Esophagus squamous epithelium (tissue), 5 donors: ENCODE results near the gene AK8. TPM values are rescaled to one million over a fixed set of nuclear protein-coding genes. Genes with fewer than 3 reads are reported as not detected.

Experiments
- DNase-seq: peaks from one replicate; lab custom pipeline; 2025; lab: John Stamatoyannopoulos, UW
- H3K27ac ChIP-seq, 4 donors: fragments of 200-600 bp; sonication (generic); one replicate each; pipeline ENCODE4 v1.5.1; 2016 to 2019; ENCODE audit warnings: mild to moderate bottlenecking in 1 of 4
- H3K27me3 ChIP-seq, 4 donors: fragments of 200-600 bp; sonication (generic); 1 replicate in 3 of 4; 2 replicates in 1 of 4; pipeline versions ENCODE4 v1.5.1 to v1.6.0; 2017 to 2021; ENCODE audit warnings: antibody characterized with exemption in 1 of 4
- H3K36me3 ChIP-seq, 3 donors: fragments of 200-600 bp; sonication (generic); one replicate each; pipeline ENCODE4 v1.5.1; 2016 to 2019
- H3K4me1 ChIP-seq, 3 donors: fragments of 200-600 bp; sonication (generic); one replicate each; pipeline ENCODE4 v1.5.1; 2017 to 2019
- H3K4me3 ChIP-seq, 4 donors: fragments of 200-600 bp; sonication (generic); 1 replicate in 3 of 4; 2 replicates in 1 of 4; pipeline ENCODE4 v1.5.1; 2016 to 2019; ENCODE audit warnings: mild to moderate bottlenecking in 2 of 4, moderate library complexity in 1 of 4
- H3K9me3 ChIP-seq, 3 donors: fragments of 200-600 bp; sonication (generic); one replicate each; pipeline ENCODE4 v1.5.1; 2016 to 2019
- CTCF ChIP-seq, 6 experiments: fragments of 450-650 bp in 4 of 6; fragments of 200-600 bp in 2 of 6; sonication (generic) in 2 of 6; IDR thresholded peaks; one replicate each; pipeline ENCODE4 v1.5.1; 2016 to 2019; ENCODE audit warnings: antibody characterized with exemption in 6 of 6, mild to moderate bottlenecking in 4 of 6, moderate library complexity in 4 of 6
- POLR2A ChIP-seq, 4 donors: fragments of 450-650 bp; IDR thresholded peaks; one replicate each; pipeline ENCODE4 v1.6.1; 2017; ENCODE audit warnings: antibody characterized with exemption in 4 of 4, mild to moderate bottlenecking in 4 of 4, moderate library complexity in 3 of 4
- WGBS, 2 donors: methylation state at CpG; one replicate each; pipeline ENCODE4 v1.1.5; 2018; 5-methylcytosine and 5-hydroxymethylcytosine counted together
- intact Hi-C: fragments of 100-400 bp; cut with DNase I; formaldehyde crosslinking; loops from one replicate; pipeline ENCODE4 v1.15.0; 2022
- total RNA-seq, 4 donors: library from RNA; depleted of rRNA; stranded (reverse); fragments of >200 nt; gene quantifications; one replicate each; pipeline ENCODE4 v1.1.0, GENCODE V29; 2016
- donor health status: DM: yes; HTN: yes; CAD: no.

Gene AK8
- total RNA-seq, 4 donors from 2014 or later, result 0.38 to 1.1 (median 0.48) TPM; not detected in 1

GRCh38 chr9:132905726-132906125 is 27.6 kb upstream of the AK8 start:
- TF ChIP-seq POLR2A (IDR thresholded peaks at IDR 0.05) (no peak), CTCF (IDR thresholded peaks at IDR 0.05) (no peak)

DNA sequence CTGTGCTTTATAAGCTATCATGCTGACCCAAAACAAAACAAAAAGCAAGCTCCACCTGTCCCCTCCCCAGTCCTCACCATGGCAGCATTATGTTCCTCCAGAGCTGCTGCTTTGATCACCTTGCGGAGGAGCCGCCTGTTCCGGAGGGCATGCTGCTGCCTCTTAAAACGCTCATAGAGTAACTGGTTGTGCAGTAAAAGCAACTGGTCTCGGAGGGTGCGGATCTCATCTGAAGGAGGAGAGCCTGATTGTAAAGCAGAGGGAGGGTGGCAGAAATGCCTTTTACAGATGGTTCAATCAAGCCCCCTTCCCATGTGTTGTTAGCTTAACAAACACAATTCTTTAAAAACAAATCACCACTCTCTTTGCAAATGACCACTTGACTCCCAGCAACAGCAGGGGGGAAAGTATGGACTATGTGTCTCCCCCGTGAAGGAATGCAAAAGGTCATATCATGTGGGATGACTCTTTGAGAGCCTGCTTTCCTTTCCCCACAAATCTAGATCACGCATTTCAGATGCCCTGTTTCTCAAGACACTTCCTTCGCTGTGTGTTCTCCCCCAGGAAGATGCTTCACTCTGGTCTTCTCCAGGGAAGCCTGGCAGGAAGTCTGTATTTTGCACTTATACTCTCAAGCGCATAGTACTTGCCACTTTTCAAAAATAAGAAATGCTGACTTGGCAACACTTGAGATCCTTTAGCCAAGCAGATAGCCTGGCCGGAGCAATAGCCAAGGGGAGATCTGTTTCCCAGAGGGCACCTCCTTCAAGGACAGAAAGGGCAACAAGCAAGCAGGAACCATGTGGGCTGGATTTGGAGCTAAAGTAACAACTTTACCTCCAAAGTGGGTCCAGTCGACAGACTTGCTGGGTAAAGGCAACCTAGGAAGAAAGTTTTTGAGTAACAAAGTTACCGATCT is 25.7 kb upstream of the AK8 start:
- H3K36me3 ChIP-seq, result peaks cover 4 to 95% (median 32%) of the 10 kb centered on the region in 3 donors
- no peak overlapping the region for H3K4me3 ChIP-seq
- H3K27ac ChIP-seq, result no peak overlapping the region
- WGBS, 2 donors, result 87 to 92% methylated on average over 11 to 13 of the region's 13 CpGs
- no peaks in the 10 kb centered on the region for H3K4me1 ChIP-seq
- no peak for DNase-seq
- no peaks in the 10 kb centered on the region for H3K27me3 ChIP-seq
- intact Hi-C loops, result loop anchor here (10.0 kb wide), 1 partner anchor 71 kb away; the partner anchor contains the start of gene GFI1B
- TF ChIP-seq CTCF (IDR thresholded peaks at IDR 0.05) (no peak), POLR2A (IDR thresholded peaks at IDR 0.05) (no peak)
- H3K9me3 ChIP-seq, result no peaks in the 10 kb centered on the region

More at GRCh38 chr9:132905726-132906125, 27.6 kb upstream of the AK8 start:
- DNase-seq, result no peak
- Histone ChIP-seq H3K27ac (no peak overlapping the region), H3K27me3 (no peaks in the 10 kb centered on the region), H3K36me3 (peaks cover 5 to 95% (median 33%) of the 10 kb centered on the region in 3 donors), H3K4me1 (no peaks in the 10 kb centered on the region), H3K4me3 (no peak overlapping the region), H3K9me3 (no peaks in the 10 kb centered on the region)
- WGBS, 2 donors, result 67 to 79% methylated on average over 5 to 12 of the region's 12 CpGs
- intact Hi-C loops, result loop anchor here (10.0 kb wide), 1 partner anchor 69 kb away; the partner anchor contains the start of gene GFI1B

GRCh38 chr9:132901858-132902831 is 24.1 kb upstream of the AK8 start:
- no peak overlapping the region for H3K4me3 ChIP-seq
- H3K9me3 ChIP-seq, result no peaks in the 10 kb centered on the region
- no peaks in the 10 kb centered on the region for H3K27me3 ChIP-seq
- H3K36me3 ChIP-seq, result peaks cover 4 to 95% (median 39%) of the 10 kb centered on the region in 3 donors
- WGBS, 2 donors, result 41 to 44% methylated on average over 10 to 11 of the region's 11 CpGs
- intact Hi-C loops, result loop anchor here (10.0 kb wide), 1 partner anchor 73 kb away; the partner anchor contains the start of gene GFI1B
- no peak for DNase-seq
- peaks cover 0 to 1% (median 0%) of the 10 kb centered on the region in 3 donors for H3K4me1 ChIP-seq
- TF ChIP-seq POLR2A (IDR thresholded peaks at IDR 0.05), result no peak
- TF ChIP-seq CTCF (IDR thresholded peaks at IDR 0.05), result peak; percentile 69 to 97 (median 90)
- peak overlapping the region in 1 of 4 donors; percentile 51 for H3K27ac ChIP-seq

- no peak for DNase-seq
- H3K4me3 ChIP-seq, result no peak overlapping the region
- no peaks in the 10 kb centered on the region for H3K9me3 ChIP-seq
- peaks cover 0 to 41% (median 8%) of the 10 kb centered on the region in 3 donors for H3K4me1 ChIP-seq
- WGBS, 2 donors, result 89 to 94% methylated on average over 7 of the region's 7 CpGs
- no peak for TF ChIP-seq CTCF (IDR thresholded peaks at IDR 0.05)
- peaks cover 0 to 84% (median 33%) of the 10 kb centered on the region in 3 donors for H3K36me3 ChIP-seq
- intact Hi-C loops, result no loop called here
- H3K27ac ChIP-seq, result no peak overlapping the region
- no peaks in the 10 kb centered on the region for H3K27me3 ChIP-seq
Measured at GRCh38 chr9:132898051-132898450, 20.0 kb upstream of the AK8 start.
